Sigmoid colon (tissue), 7 donors: Measurements from ENCODE around the gene TFCP2L1. TPM values are rescaled to one million over a fixed set of nuclear protein-coding genes. Genes with fewer than 3 reads are reported as not detected.

Source experiments
- DNase-seq: peaks from one replicate; pipeline ENCODE4 v3.0.0-alpha.2; 2019
- H3K27ac ChIP-seq, 4 donors: fragments of 200-600 bp; sonication (generic); one replicate each; pipeline ENCODE4 v1.5.1; 2016 to 2019; ENCODE audit warnings: mild to moderate bottlenecking in 1 of 4
- H3K27me3 ChIP-seq, 3 donors: fragments of 200-600 bp; sonication (generic); one replicate each; pipeline ENCODE4 v1.5.1; 2019; ENCODE audit warnings: mild to moderate bottlenecking in 1 of 3
- H3K36me3 ChIP-seq, 4 donors: fragments of 200-600 bp; sonication (generic); one replicate each; pipeline ENCODE4 v1.5.1; 2016 to 2019
- H3K4me1 ChIP-seq, 4 donors: fragments of 200-600 bp; sonication (generic); one replicate each; pipeline ENCODE4 v1.5.1; 2017 to 2019
- H3K4me3 ChIP-seq, 4 donors: fragments of 200-600 bp; sonication (generic); one replicate each; pipeline ENCODE4 v1.5.1; 2017 to 2019; ENCODE audit warnings: mild to moderate bottlenecking in 2 of 4, moderate library complexity in 1 of 4
- H3K9me3 ChIP-seq, 4 donors: fragments of 200-600 bp in 3 of 4; sonication (generic) in 3 of 4; one replicate each; pipeline versions ENCODE4 v1.5.1 to v1.6.1; 2013 to 2019
- EP300 ChIP-seq, 4 donors: sonication (generic); formaldehyde crosslinking; IDR thresholded peaks; one replicate each; pipeline ENCODE4 v1.6.1; 2017; ENCODE audit warnings: antibody characterized with exemption in 4 of 4
- POLR2A ChIP-seq, 2 donors: fragments of 450-650 bp; IDR thresholded peaks; one replicate each; pipeline ENCODE4 v1.6.1; 2016; ENCODE audit warnings: antibody characterized with exemption in 2 of 2, mild to moderate bottlenecking in 2 of 2, moderate library complexity in 2 of 2
- POLR2AphosphoS5 ChIP-seq, 4 donors: sonication (generic); formaldehyde crosslinking; IDR thresholded peaks; one replicate each; pipeline ENCODE4 v1.6.1; 2017; ENCODE audit warnings: antibody characterized with exemption in 4 of 4
- WGBS, 2 donors: extraction: QIAGEN DNeasy Blood & Tissue Kit; methylation state at CpG; one replicate each; pipeline ENCODE4 v1.1.7; 2013; 5-methylcytosine and 5-hydroxymethylcytosine counted together
- intact Hi-C: fragments of 100-400 bp; cut with DNase I; formaldehyde crosslinking; loops from one replicate; pipeline ENCODE4 v1.15.1; 2023
- polyA plus RNA-seq, 3 donors: library from polyadenylated mRNA; stranded (reverse); fragments of 200-250 nt; gene quantifications; one replicate each; pipeline ENCODE4 v1.2.3, GENCODE V29; 2013
- total RNA-seq, 4 donors: library from RNA; depleted of rRNA; stranded (reverse); fragments of >200 nt; gene quantifications; one replicate each; pipeline ENCODE4 v1.1.0, GENCODE V29; 2016
- TF ChIP-seq, protein P1 (sequence below), 4 experiments: fragments of 450-650 bp in 3 of 4; fragments of 200-600 bp in 1 of 4; IDR thresholded peaks; one replicate each; pipeline ENCODE4 v1.5.1; 2016 to 2019; ENCODE audit warnings: antibody characterized with exemption in 4 of 4, mild to moderate bottlenecking in 3 of 4, moderate library complexity in 2 of 4
- donor health status: healthy with polysubstance abuse.
- donor health status: Bipolar disorder and iron deficiency.
- donor health status: healthy.

The TFCP2L1 gene
- total and polyA plus RNA-seq, 7 donors, result 0.14 to 35.5 (median 0.55) TPM

DNA sequence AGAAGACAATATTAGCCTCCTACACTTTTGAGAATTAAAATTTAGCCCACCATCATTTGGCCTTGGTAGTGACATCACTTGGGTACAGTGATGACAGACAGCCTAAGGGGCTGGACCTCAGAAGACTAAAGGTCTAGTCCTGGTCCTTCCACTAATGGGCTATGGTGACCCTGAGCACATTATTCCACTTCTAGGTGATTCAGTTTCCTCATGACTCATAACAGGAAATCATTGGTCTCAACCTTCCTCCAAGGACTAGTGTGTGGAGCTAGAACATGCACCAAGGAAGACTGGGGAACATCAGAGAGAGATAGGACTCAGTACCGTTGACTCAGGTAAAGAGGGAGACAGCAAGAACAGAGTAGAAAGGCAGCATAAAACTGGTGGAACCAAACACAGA is 64.0 kb downstream of the TFCP2L1 start:
- 70 to 81% methylated on average over 1 of the region's 1 CpG for WGBS, 2 donors
- TF ChIP-seq POLR2AphosphoS5 (IDR thresholded peaks at IDR 0.05) (no peak), EP300 (IDR thresholded peaks at IDR 0.05) (no peak), POLR2A (IDR thresholded peaks at IDR 0.05) (no peak)
- TF ChIP-seq, protein P1, sequence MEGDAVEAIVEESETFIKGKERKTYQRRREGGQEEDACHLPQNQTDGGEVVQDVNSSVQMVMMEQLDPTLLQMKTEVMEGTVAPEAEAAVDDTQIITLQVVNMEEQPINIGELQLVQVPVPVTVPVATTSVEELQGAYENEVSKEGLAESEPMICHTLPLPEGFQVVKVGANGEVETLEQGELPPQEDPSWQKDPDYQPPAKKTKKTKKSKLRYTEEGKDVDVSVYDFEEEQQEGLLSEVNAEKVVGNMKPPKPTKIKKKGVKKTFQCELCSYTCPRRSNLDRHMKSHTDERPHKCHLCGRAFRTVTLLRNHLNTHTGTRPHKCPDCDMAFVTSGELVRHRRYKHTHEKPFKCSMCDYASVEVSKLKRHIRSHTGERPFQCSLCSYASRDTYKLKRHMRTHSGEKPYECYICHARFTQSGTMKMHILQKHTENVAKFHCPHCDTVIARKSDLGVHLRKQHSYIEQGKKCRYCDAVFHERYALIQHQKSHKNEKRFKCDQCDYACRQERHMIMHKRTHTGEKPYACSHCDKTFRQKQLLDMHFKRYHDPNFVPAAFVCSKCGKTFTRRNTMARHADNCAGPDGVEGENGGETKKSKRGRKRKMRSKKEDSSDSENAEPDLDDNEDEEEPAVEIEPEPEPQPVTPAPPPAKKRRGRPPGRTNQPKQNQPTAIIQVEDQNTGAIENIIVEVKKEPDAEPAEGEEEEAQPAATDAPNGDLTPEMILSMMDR (IDR thresholded peaks at IDR 0.05), result no peak
- intact Hi-C loops, result no loop called here
- no peak for DNase-seq
- Histone ChIP-seq H3K4me1 (no peaks in the 10 kb centered on the region), H3K27ac (no peak overlapping the region), H3K9me3 (no peaks in the 10 kb centered on the region), H3K4me3 (no peak overlapping the region), H3K27me3 (no peaks in the 10 kb centered on the region), H3K36me3 (no peaks in the 10 kb centered on the region)

DNA sequence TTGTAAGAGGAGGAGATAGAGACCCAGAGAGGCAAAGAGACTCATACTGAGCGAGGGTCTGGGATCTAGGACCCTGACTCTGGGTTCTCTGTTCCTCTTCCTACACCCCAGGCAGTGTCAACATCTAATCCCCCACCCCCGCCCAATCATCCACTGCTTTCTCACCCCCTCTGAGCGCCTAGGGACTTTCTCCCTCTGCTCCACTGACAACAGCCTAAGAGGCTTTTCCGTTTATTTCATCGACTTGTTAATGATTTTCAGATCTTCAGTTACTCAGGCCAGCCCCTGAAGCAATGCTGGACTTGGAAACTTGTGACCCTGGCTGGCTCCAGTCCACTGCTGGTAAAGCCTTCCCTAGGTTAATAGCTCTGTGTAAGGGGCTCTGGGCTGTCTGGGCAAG is 65.1 kb downstream of the TFCP2L1 start:
- no peaks in the 10 kb centered on the region for H3K36me3 ChIP-seq
- H3K27me3 ChIP-seq, result no peaks in the 10 kb centered on the region
- TF ChIP-seq POLR2A (IDR thresholded peaks at IDR 0.05) (no peak), POLR2AphosphoS5 (IDR thresholded peaks at IDR 0.05) (no peak), EP300 (IDR thresholded peaks at IDR 0.05) (no peak)
- TF ChIP-seq, protein P1 (IDR thresholded peaks at IDR 0.05), result no peak
- WGBS, 2 donors, result 78 to 83% methylated on average over 5 of the region's 5 CpGs
- no peaks in the 10 kb centered on the region for H3K4me1 ChIP-seq
- no peaks in the 10 kb centered on the region for H3K9me3 ChIP-seq
- no peak overlapping the region for H3K27ac ChIP-seq
- intact Hi-C loops, result no loop called here
- DNase-seq, result no peak
- H3K4me3 ChIP-seq, result no peak overlapping the region

- no peak for DNase-seq
- H3K27me3 ChIP-seq, result no peaks in the 10 kb centered on the region
- H3K27ac ChIP-seq, result no peak overlapping the region
- TF ChIP-seq EP300 (IDR thresholded peaks at IDR 0.05), result no peak
- TF ChIP-seq POLR2AphosphoS5 (IDR thresholded peaks at IDR 0.05), result no peak
- no peak for TF ChIP-seq POLR2A (IDR thresholded peaks at IDR 0.05)
- TF ChIP-seq, protein P1 (IDR thresholded peaks at IDR 0.05), result no peak
- no peak overlapping the region for H3K4me3 ChIP-seq
- intact Hi-C loops, result no loop called here
- 84 to 86% methylated on average over 8 of the region's 8 CpGs for WGBS, 2 donors
- H3K9me3 ChIP-seq, result no peaks in the 10 kb centered on the region
- H3K36me3 ChIP-seq, result no peaks in the 10 kb centered on the region
- no peaks in the 10 kb centered on the region for H3K4me1 ChIP-seq
Measured at GRCh38 chr2:121218386-121218938, 66.5 kb downstream of the TFCP2L1 start.

- no peak overlapping the region for H3K27ac ChIP-seq
- no peak for DNase-seq
- intact Hi-C loops, result no loop called here
- no peaks in the 10 kb centered on the region for H3K9me3 ChIP-seq
- H3K27me3 ChIP-seq, result no peaks in the 10 kb centered on the region
- H3K36me3 ChIP-seq, result no peaks in the 10 kb centered on the region
- H3K4me1 ChIP-seq, result no peaks in the 10 kb centered on the region
- TF ChIP-seq EP300 (IDR thresholded peaks at IDR 0.05) (no peak), POLR2AphosphoS5 (IDR thresholded peaks at IDR 0.05) (no peak), POLR2A (IDR thresholded peaks at IDR 0.05) (no peak)
- TF ChIP-seq, protein P1 (IDR thresholded peaks at IDR 0.05), result no peak
- WGBS, 2 donors, result 88 to 92% methylated on average over 10 of the region's 10 CpGs
- no peak overlapping the region for H3K4me3 ChIP-seq
Measured at GRCh38 chr2:121217627-121218026, 67.4 kb downstream of the TFCP2L1 start.

DNA sequence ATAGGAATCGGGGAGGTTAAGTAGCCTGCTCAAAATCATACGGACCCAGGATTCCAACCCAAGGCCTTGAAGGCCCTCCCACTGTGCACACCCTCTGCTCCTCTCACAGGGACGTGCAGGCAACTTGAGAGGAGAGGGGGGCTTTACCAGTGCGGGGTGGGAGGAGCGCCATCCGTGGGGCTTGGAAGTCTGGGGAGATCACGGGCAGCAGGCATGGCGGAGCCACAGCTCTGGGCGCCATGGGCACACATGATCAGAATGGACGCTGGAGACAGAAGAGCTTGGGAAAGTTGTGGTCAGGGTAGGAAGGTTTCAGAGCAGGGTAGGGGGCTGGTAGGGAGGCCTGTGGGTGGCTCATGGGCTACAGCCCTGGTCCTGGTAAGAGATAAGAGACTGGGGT is 70.7 kb downstream of the TFCP2L1 start:
- Histone ChIP-seq H3K4me1 (no peaks in the 10 kb centered on the region), H3K27ac (no peak overlapping the region), H3K36me3 (no peaks in the 10 kb centered on the region), H3K27me3 (no peaks in the 10 kb centered on the region), H3K9me3 (no peaks in the 10 kb centered on the region), H3K4me3 (no peak overlapping the region)
- TF ChIP-seq POLR2A (IDR thresholded peaks at IDR 0.05) (no peak), POLR2AphosphoS5 (IDR thresholded peaks at IDR 0.05) (no peak)
- TF ChIP-seq, protein P1 (IDR thresholded peaks at IDR 0.05), result no peak
- intact Hi-C loops, result no loop called here
- WGBS, 2 donors, result 93 to 94% methylated on average over 10 of the region's 10 CpGs
- no peak for DNase-seq
